ENCODE data around the gene EPB41L2. TPM values are rescaled to one million over a fixed set of nuclear protein-coding genes. Genes with fewer than 3 reads are reported as not detected.

The EPB41L2 gene
- total RNA-seq, 4 donors from 2014 or later: 190 to 321 (median 265) TPM

DNA sequence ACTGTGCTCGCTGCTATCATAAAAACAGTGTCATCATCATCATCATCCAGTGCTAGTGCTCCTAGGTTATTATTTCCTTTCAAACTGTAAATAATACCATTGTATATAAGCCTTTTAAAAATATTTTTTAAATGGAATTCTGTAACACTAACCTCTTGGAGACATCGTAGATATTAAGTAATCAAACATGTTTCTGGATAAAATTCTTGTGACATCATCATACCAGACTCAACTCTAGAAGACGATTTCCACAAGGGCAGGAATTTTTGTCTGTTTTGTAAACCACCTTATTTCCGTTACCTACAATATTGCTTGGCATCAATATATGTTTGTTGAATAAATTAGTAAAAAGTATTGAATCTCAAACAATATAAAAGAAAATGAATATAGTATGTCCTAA, 40.4 kb downstream of the EPB41L2 start:
- no peak for DNase-seq (ENCODE audit: low spot score in 2 of 2)
- Histone ChIP-seq H3K27ac (no peak overlapping the region), H3K27me3 (no peaks in the 10 kb centered on the region), H3K4me1 (peaks cover 4 to 37% (median 15%) of the 10 kb centered on the region in 4 donors), H3K4me3 (no peak overlapping the region), H3K36me3 (no peaks in the 10 kb centered on the region), H3K9me3 (no peaks in the 10 kb centered on the region)
- TF ChIP-seq POLR2A (IDR thresholded peaks at IDR 0.05) (no peak), EP300 (IDR thresholded peaks at IDR 0.05) (no peak)
- 59 to 64% methylated on average over 4 of the region's 4 CpGs for WGBS, 2 donors

DNA sequence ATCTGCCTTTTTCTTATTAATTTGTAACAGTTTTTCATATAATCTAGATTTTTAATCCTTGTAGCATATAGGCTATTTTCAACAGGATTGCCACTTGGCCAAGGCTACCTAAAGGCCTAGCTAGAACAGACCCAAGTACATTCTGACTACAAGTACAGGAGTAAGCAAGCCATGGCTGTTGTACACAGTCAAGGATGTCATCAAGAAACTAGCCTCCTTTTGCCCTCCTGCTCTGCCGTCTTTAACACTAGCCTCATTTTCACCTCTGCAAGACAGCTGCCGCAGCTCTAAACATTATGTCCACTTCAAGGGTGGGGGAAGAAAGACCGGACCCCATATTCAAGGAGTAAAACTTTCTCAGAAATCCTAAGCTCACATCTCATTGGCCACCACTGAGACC, 45.1 kb downstream of the EPB41L2 start:
- 96% methylated on average over 3 of the region's 3 CpGs for WGBS, 2 donors
- Histone ChIP-seq H3K36me3 (no peaks in the 10 kb centered on the region), H3K4me1 (peaks cover 2 to 50% (median 26%) of the 10 kb centered on the region in 4 donors), H3K9me3 (no peaks in the 10 kb centered on the region), H3K27me3 (no peaks in the 10 kb centered on the region), H3K27ac (peak overlapping the region in 3 of 4 donors; percentile 3 to 50 (median 31)), H3K4me3 (no peak overlapping the region)
- TF ChIP-seq POLR2A (IDR thresholded peaks at IDR 0.05) (no peak), EP300 (IDR thresholded peaks at IDR 0.05) (no peak)
- TF ChIP-seq, protein P1, sequence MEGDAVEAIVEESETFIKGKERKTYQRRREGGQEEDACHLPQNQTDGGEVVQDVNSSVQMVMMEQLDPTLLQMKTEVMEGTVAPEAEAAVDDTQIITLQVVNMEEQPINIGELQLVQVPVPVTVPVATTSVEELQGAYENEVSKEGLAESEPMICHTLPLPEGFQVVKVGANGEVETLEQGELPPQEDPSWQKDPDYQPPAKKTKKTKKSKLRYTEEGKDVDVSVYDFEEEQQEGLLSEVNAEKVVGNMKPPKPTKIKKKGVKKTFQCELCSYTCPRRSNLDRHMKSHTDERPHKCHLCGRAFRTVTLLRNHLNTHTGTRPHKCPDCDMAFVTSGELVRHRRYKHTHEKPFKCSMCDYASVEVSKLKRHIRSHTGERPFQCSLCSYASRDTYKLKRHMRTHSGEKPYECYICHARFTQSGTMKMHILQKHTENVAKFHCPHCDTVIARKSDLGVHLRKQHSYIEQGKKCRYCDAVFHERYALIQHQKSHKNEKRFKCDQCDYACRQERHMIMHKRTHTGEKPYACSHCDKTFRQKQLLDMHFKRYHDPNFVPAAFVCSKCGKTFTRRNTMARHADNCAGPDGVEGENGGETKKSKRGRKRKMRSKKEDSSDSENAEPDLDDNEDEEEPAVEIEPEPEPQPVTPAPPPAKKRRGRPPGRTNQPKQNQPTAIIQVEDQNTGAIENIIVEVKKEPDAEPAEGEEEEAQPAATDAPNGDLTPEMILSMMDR (IDR thresholded peaks at IDR 0.05): no peak
- no peak for DNase-seq (ENCODE audit: low spot score in 2 of 2)

DNA sequence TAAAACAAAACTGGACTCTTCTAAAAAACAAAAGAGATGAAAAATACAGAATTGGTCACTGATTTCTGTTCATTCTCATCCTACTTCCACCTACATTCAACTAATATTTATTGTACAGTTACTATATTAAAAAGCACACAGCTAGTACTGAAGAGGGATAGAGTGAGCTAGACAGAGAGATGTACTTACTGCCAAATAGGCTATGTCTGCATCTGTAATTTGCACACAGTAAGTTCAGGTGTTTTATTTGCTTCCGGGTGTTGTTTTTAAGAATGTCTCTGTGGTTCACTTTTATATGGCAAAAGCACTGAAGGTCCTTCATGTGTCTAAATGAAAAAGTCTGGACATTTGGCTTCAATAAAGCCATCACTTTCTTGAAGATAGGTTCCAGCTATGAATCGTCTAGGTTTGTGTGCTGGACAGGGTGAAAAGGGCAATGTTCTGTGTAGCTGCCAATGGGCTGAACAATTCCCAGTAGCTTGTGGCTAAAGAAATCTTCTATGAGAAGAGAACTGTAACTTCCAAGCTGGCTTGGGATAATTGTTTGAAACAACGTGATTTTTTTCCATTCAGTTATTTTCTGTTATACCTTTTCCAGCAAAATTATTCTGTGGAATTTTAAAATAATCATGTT, 47.3 kb downstream of the EPB41L2 start:
- Histone ChIP-seq H3K9me3 (no peaks in the 10 kb centered on the region), H3K27me3 (no peaks in the 10 kb centered on the region), H3K4me1 (peaks cover 2 to 71% (median 32%) of the 10 kb centered on the region in 4 donors), H3K4me3 (no peak overlapping the region), H3K36me3 (no peaks in the 10 kb centered on the region), H3K27ac (peak overlapping the region; percentile 50 to 86 (median 69))
- peak in 1 of 2 donors; percentile 49 for TF ChIP-seq EP300 (IDR thresholded peaks at IDR 0.05)
- TF ChIP-seq, protein P1 (IDR thresholded peaks at IDR 0.05): no peak
- 24 to 27% methylated on average over 3 of the region's 3 CpGs for WGBS, 2 donors
- DNase-seq (ENCODE audit: low spot score in 2 of 2): peak in 1 of 2 donors; percentile 46

DNA sequence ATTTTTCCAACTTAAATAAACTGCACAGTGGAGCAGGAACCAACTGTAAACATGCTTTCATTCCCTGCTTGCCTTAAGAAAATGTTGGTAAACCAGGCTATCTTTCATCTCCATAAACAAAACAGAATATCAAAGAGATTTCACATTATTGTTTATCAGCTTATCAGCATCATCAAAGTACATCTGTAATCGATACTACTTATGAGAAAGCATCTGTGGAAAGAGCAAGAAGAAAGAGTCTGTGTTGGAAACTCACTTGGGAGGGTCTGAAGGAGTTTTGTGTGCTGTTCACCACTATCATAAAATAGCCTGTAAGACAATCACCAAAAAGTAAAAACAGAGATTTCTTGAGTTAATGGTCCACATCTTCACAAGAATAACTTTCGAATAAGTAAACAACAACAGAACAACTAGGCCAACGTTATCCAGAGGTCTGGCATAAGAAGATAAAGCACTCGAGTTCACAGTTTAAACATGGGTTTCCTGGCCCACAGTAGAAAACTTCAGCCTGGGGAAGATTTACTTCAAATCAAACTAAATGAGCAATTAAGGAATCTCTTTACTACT, 47.9 kb downstream of the EPB41L2 start:
- DNase-seq (ENCODE audit: low spot score in 2 of 2): no peak
- H3K27ac ChIP-seq: peak overlapping the region; percentile 50 to 86 (median 69)
- TF ChIP-seq POLR2A (IDR thresholded peaks at IDR 0.05) (no peak), EP300 (IDR thresholded peaks at IDR 0.05) (no peak)
- TF ChIP-seq, protein P1 (IDR thresholded peaks at IDR 0.05): no peak
- 17% methylated on average over 4 of the region's 4 CpGs for WGBS, 2 donors
- H3K4me1 ChIP-seq: peaks cover 2 to 75% (median 32%) of the 10 kb centered on the region in 4 donors
- no peak overlapping the region for H3K4me3 ChIP-seq
- H3K36me3 ChIP-seq: no peaks in the 10 kb centered on the region
- H3K9me3 ChIP-seq: no peaks in the 10 kb centered on the region
- no peaks in the 10 kb centered on the region for H3K27me3 ChIP-seq

DNA sequence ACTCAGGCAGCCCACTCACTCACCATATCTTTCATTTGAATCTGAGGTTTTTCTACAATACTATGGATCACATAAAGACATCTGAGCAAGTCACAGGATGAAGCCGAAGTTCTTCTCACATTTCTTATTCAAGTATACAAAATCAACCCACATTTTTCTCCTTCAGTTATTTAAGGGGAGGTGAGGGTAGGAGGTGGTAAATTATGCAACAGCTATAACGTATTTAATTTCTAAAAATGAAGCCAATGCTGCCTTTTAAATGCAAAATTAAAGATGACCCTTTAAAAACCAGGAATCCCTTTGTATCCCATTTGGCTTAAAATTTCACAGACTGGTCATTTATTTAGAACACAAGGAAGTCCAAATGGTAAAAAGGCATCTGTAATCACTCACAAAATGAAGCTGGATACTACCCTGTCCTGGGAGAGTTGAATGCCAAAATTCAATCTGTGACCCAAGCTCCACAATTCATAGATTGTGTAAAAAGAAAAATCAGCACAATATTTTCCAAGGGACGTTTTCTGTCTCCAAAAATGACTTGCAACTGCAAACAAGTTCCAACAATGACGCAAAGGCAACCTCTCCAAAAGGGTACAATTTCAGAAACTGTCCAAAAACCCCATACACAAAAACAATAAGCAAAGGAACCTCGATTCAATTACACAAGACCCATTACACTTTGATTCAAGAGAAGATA, 48.8 kb downstream of the EPB41L2 start:
- Histone ChIP-seq H3K27me3 (no peaks in the 10 kb centered on the region), H3K4me3 (peak overlapping the region in 1 of 4 donors; percentile 31), H3K36me3 (no peaks in the 10 kb centered on the region), H3K9me3 (no peaks in the 10 kb centered on the region), H3K4me1 (peaks cover 2 to 77% (median 32%) of the 10 kb centered on the region in 4 donors), H3K27ac (peak overlapping the region; percentile 50 to 86 (median 72))
- WGBS, 2 donors: 22 to 24% methylated on average over 5 of the region's 5 CpGs
- TF ChIP-seq POLR2A (IDR thresholded peaks at IDR 0.05) (no peak), EP300 (IDR thresholded peaks at IDR 0.05) (peak; percentile 22 to 71)
- TF ChIP-seq, protein P1 (IDR thresholded peaks at IDR 0.05): no peak
- no peak for DNase-seq (ENCODE audit: low spot score in 2 of 2)
